ENCODE results near the gene KIF1A. TPM values are rescaled to one million over a fixed set of nuclear protein-coding genes. Genes with fewer than 3 reads are reported as not detected.

KIF1A gene
- total and polyA plus RNA-seq, 2 donors (not counting 3 experiments of a cell fraction or from before 2014, with no cell fraction given) = 0.11 to 0.64 TPM

GRCh38 chr2:240731178-240731545 is 88.9 kb downstream of the KIF1A start:
- FAIRE-seq (no peak), DNase-seq (ENCODE audit: low read depth, low spot score) (no peak)
- POLR2A ChIA-PET = no interaction called here
- Histone ChIP-seq H3K27ac (ENCODE audit: insufficient read depth, low read depth, low read length) (no peak overlapping the region), H3K9me1 (replicated peaks; ENCODE audit: control insufficient read depth, extremely low read depth, insufficient read depth, low read length) (no peaks in the 10 kb centered on the region), H3K4me1 (ENCODE audit: control insufficient read depth, extremely low read depth, insufficient read depth, low read length) (no peaks in the 10 kb centered on the region), H3K79me2 (ENCODE audit: control insufficient read depth, insufficient read depth, low read length) (no peaks in the 10 kb centered on the region), H3K9ac (replicated peaks; ENCODE audit: extremely low read depth, insufficient read depth, low read length) (no peak overlapping the region), H3K4me2 (ENCODE audit: insufficient read depth, low read length) (no peak overlapping the region), H3K36me3 (ENCODE audit: control insufficient read depth in 2 of 2, extremely low read depth in 1 of 2, insufficient read depth in 2 of 2, low read length in 2 of 2) (no peaks in the 10 kb centered on the region), H4K20me1 (replicated peaks; ENCODE audit: control insufficient read depth, extremely low read depth, insufficient read depth, low read length) (no peaks in the 10 kb centered on the region), H3K9me3 (replicated peaks; ENCODE audit: control insufficient read depth, insufficient read depth, low read length) (no peaks in the 10 kb centered on the region), H3K27me3 (ENCODE audit: control insufficient read depth in 2 of 2, insufficient read depth in 2 of 2, low read length in 2 of 2) (no peaks in the 10 kb centered on the region), H2AFZ (ENCODE audit: low read depth, low read length) (no peak overlapping the region), H3K4me3 (replicated peaks in 1 of 3; ENCODE audit: insufficient read depth in 1 of 3, low read depth in 1 of 3, low read length in 3 of 3) (no peak overlapping the region)
- TF ChIP-seq FOS (IDR thresholded peaks at IDR 0.05; ENCODE audit: borderline replicate concordance, insufficient read depth, low read length) (no peak), POLR2AphosphoS5 (IDR thresholded peaks at IDR 0.05; ENCODE audit: insufficient read depth, low read depth, low read length) (no peak), GATA2 (IDR thresholded peaks at IDR 0.05; ENCODE audit: insufficient read depth, insufficient read length, low read depth, low read length) (no peak), JUN (IDR thresholded peaks at IDR 0.05; ENCODE audit: borderline replicate concordance, insufficient read depth, insufficient read length, low read depth) (no peak), MAX (IDR thresholded peaks at IDR 0.05; ENCODE audit: insufficient read depth, insufficient read length) (no peak), CTCF (IDR thresholded peaks at IDR 0.05; ENCODE audit: extremely low read depth in 1 of 2, insufficient read depth in 1 of 2, low read depth in 1 of 2, low read length in 2 of 2) (no peak), MYC (IDR thresholded peaks at IDR 0.05; ENCODE audit: low read depth, low read length) (no peak), EZH2 (IDR thresholded peaks at IDR 0.05; ENCODE audit: borderline replicate concordance, low read depth, low read length, severe bottlenecking) (no peak), POLR2A (IDR thresholded peaks at IDR 0.05; ENCODE audit: low read depth, low read length) (no peak)
- BruUV-seq (replicated peaks) = no TSS peak
- CTCF ChIA-PET = no interaction called here
- dilution Hi-C loops (cut with MboI; ENCODE audit: extremely low pct_ligation_motif_present, low sequenced_read_pairs) (no loop called here), intact Hi-C loops (cut with micrococcal nuclease) (no loop called here)

Data from endothelial cell of umbilical vein (primary cell).